Stimulated activated CD4-positive, alpha-beta T cell treated with anti-CD3 and anti-CD28 coated beads, Interleukin-1b, Interleukin-23, amount 100 ng/mL, for 24 hours (primary cell): Measurements from ENCODE around the gene FGGY.

Source experiments
- DNase-seq, 4 experiments: peaks; one replicate each; pipeline ENCODE4 v3.0.0-alpha.2; 2020; ENCODE audit warnings: low read depth in 4 of 4, low spot score in 1 of 4

Gene FGGY

GRCh38 chr1:59788825-59789224, 491.9 kb downstream of the FGGY start:
- DNase-seq: no peak

- DNase-seq: no peak
Observed at GRCh38 chr1:59798600-59798999, 501.7 kb downstream of the FGGY start.

- DNase-seq: no peak
Observed at GRCh38 chr1:59803458-59804038, 506.7 kb downstream of the FGGY start.

- no peak for DNase-seq
Observed at GRCh38 chr1:59804301-59804700, 507.4 kb downstream of the FGGY start.

- no peak for DNase-seq
Observed at GRCh38 chr1:59805554-59805953, 508.7 kb downstream of the FGGY start.
